ENCODE data around the gene TMPRSS4. TPM values are rescaled to one million over a fixed set of nuclear protein-coding genes. Genes with fewer than 3 reads are reported as not detected.

TMPRSS4 gene
- total and polyA plus RNA-seq, 9 of the 15 experiments (the other 6 are each of a cell fraction or from before 2014, with no cell fraction given) = 4.0 to 10.0 (median 5.6) TPM

GRCh38 chr11:118151431-118151830 lies 74.6 kb downstream of the TMPRSS4 start (continued):
- TF ChIP-seq RREB1 (CRISPR knock-in tag; IDR thresholded peaks at IDR 0.05) = no peak
- no peak for TF ChIP-seq ZFX (CRISPR knock-in tag; IDR thresholded peaks at IDR 0.05)
- TF ChIP-seq HNRNPK (IDR thresholded peaks at IDR 0.05; ENCODE audit: low read depth, low read length, poor library complexity, severe bottlenecking) = no peak
- no peak for TF ChIP-seq ELF2 (CRISPR knock-in tag; IDR thresholded peaks at IDR 0.05)
- TF ChIP-seq ZNF507 (tag; conservative IDR thresholded peaks at IDR 0.05) = no peak
